Esophagus squamous epithelium (tissue), 5 donors: ENCODE measurements around the gene NPHP4. TPM values are rescaled to one million over a fixed set of nuclear protein-coding genes. Genes with fewer than 3 reads are reported as not detected.
"Not testable (repeated sequence)": the region's sequence is repeated elsewhere in the genome, so short reads cannot be mapped to it uniquely, and the experiment has no call there.

Source experiments
- DNase-seq: peaks from one replicate; lab custom pipeline; 2025; lab: John Stamatoyannopoulos, UW
- H3K27ac ChIP-seq, 4 donors: fragments of 200-600 bp; sonication (generic); one replicate each; pipeline ENCODE4 v1.5.1; 2016 to 2019; ENCODE audit warnings: mild to moderate bottlenecking in 1 of 4
- H3K27me3 ChIP-seq, 4 donors: fragments of 200-600 bp; sonication (generic); 1 replicate in 3 of 4; 2 replicates in 1 of 4; pipeline versions ENCODE4 v1.5.1 to v1.6.0; 2017 to 2021; ENCODE audit warnings: antibody characterized with exemption in 1 of 4
- H3K36me3 ChIP-seq, 3 donors: fragments of 200-600 bp; sonication (generic); one replicate each; pipeline ENCODE4 v1.5.1; 2016 to 2019
- H3K4me1 ChIP-seq, 3 donors: fragments of 200-600 bp; sonication (generic); one replicate each; pipeline ENCODE4 v1.5.1; 2017 to 2019
- H3K4me3 ChIP-seq, 4 donors: fragments of 200-600 bp; sonication (generic); 1 replicate in 3 of 4; 2 replicates in 1 of 4; pipeline ENCODE4 v1.5.1; 2016 to 2019; ENCODE audit warnings: mild to moderate bottlenecking in 2 of 4, moderate library complexity in 1 of 4
- H3K9me3 ChIP-seq, 3 donors: fragments of 200-600 bp; sonication (generic); one replicate each; pipeline ENCODE4 v1.5.1; 2016 to 2019
- CTCF ChIP-seq, 6 experiments: fragments of 450-650 bp in 4 of 6; fragments of 200-600 bp in 2 of 6; sonication (generic) in 2 of 6; IDR thresholded peaks; one replicate each; pipeline ENCODE4 v1.5.1; 2016 to 2019; ENCODE audit warnings: antibody characterized with exemption in 6 of 6, mild to moderate bottlenecking in 4 of 6, moderate library complexity in 4 of 6
- POLR2A ChIP-seq, 4 donors: fragments of 450-650 bp; IDR thresholded peaks; one replicate each; pipeline ENCODE4 v1.6.1; 2017; ENCODE audit warnings: antibody characterized with exemption in 4 of 4, mild to moderate bottlenecking in 4 of 4, moderate library complexity in 3 of 4
- WGBS, 2 donors: methylation state at CpG; one replicate each; pipeline ENCODE4 v1.1.5; 2018; 5-methylcytosine and 5-hydroxymethylcytosine counted together
- intact Hi-C: fragments of 100-400 bp; cut with DNase I; formaldehyde crosslinking; loops from one replicate; pipeline ENCODE4 v1.15.0; 2022
- total RNA-seq, 4 donors: library from RNA; depleted of rRNA; stranded (reverse); fragments of >200 nt; gene quantifications; one replicate each; pipeline ENCODE4 v1.1.0, GENCODE V29; 2016
- donor health status: DM: yes; HTN: yes; CAD: no.

NPHP4 gene
- total RNA-seq, 4 donors from 2014 or later, result 2.4 to 8.8 (median 5.3) TPM

GRCh38 chr1:5857011-5857410, 135.2 kb downstream of the NPHP4 start:
- Histone ChIP-seq H3K4me3 (no peak overlapping the region), H3K27ac (no peak overlapping the region), H3K27me3 (no peaks in the 10 kb centered on the region), H3K9me3 (no peaks in the 10 kb centered on the region), H3K4me1 (no peaks in the 10 kb centered on the region), H3K36me3 (peaks cover 0 to 20% (median 0%) of the 10 kb centered on the region in 3 donors)
- no peak for TF ChIP-seq CTCF (IDR thresholded peaks at IDR 0.05)
- TF ChIP-seq POLR2A (IDR thresholded peaks at IDR 0.05), result no peak
- intact Hi-C loops, result no loop called here
- 60 to 86% methylated on average over 2 to 10 of the region's 17 CpGs for WGBS, 2 donors
- DNase-seq, result no peak

GRCh38 chr1:5856246-5856815, 135.9 kb downstream of the NPHP4 start:
- Histone ChIP-seq H3K27ac (no peak overlapping the region), H3K27me3 (peaks cover 0 to under 1% (median 0%) of the 10 kb centered on the region in 4 donors), H3K4me3 (no peak overlapping the region), H3K36me3 (peaks cover 0 to 14% (median 0%) of the 10 kb centered on the region in 3 donors), H3K4me1 (no peaks in the 10 kb centered on the region), H3K9me3 (no peaks in the 10 kb centered on the region)
- 71 to 72% methylated on average over 8 to 14 of the region's 16 CpGs for WGBS, 2 donors
- TF ChIP-seq CTCF (IDR thresholded peaks at IDR 0.05) (no peak), POLR2A (IDR thresholded peaks at IDR 0.05) (no peak)
- DNase-seq, result no peak
- intact Hi-C loops, result no loop called here

GRCh38 chr1:5855196-5855897, 136.9 kb downstream of the NPHP4 start:
- no peaks in the 10 kb centered on the region for H3K9me3 ChIP-seq
- WGBS, 2 donors, result 81 to 87% methylated on average over 7 of the region's 20 CpGs
- peaks cover 0 to 6% (median 0%) of the 10 kb centered on the region in 4 donors for H3K27me3 ChIP-seq
- DNase-seq, result no peak
- H3K4me1 ChIP-seq, result no peaks in the 10 kb centered on the region
- peaks cover 0 to 11% (median 0%) of the 10 kb centered on the region in 3 donors for H3K36me3 ChIP-seq
- TF ChIP-seq POLR2A (IDR thresholded peaks at IDR 0.05) (no peak), CTCF (IDR thresholded peaks at IDR 0.05) (no peak)
- H3K4me3 ChIP-seq, result no peak overlapping the region
- intact Hi-C loops, result no loop called here
- H3K27ac ChIP-seq, result no peak overlapping the region

GRCh38 chr1:5854754-5855153, 137.5 kb downstream of the NPHP4 start:
- Histone ChIP-seq H3K4me3 (no peak overlapping the region), H3K4me1 (no peaks in the 10 kb centered on the region), H3K36me3 (peaks cover 0 to 10% (median 0%) of the 10 kb centered on the region in 3 donors), H3K27ac (no peak overlapping the region), H3K9me3 (no peaks in the 10 kb centered on the region), H3K27me3 (peaks cover 0 to 6% (median 0%) of the 10 kb centered on the region in 4 donors)
- intact Hi-C loops, result no loop called here
- no peak for TF ChIP-seq CTCF (IDR thresholded peaks at IDR 0.05)
- TF ChIP-seq POLR2A (IDR thresholded peaks at IDR 0.05), result no peak
- WGBS, 2 donors, result 86 to 87% methylated on average over 3 of the region's 3 CpGs
- DNase-seq, result no peak

- H3K36me3 ChIP-seq, H3K4me3 ChIP-seq, H3K9me3 ChIP-seq, H3K4me1 ChIP-seq, DNase-seq, intact Hi-C loops, H3K27ac ChIP-seq: not testable (repeated sequence)
- peaks cover 0 to 13% (median 0%) of the 10 kb centered on the region in 4 donors for H3K27me3 ChIP-seq
- WGBS, 2 donors, result 65 to 67% methylated on average over 5 of the region's 5 CpGs
Observed at GRCh38 chr1:5853858-5854257, 138.4 kb downstream of the NPHP4 start.
